Endothelial cell of umbilical vein (primary cell): ENCODE results near the gene RTN4R. TPM values are rescaled to one million over a fixed set of nuclear protein-coding genes. Genes with fewer than 3 reads are reported as not detected.
A peak's percentile ranks its signal among the peaks of the same experiment; 100 is the strongest.

Source experiments
- BruUV-seq: library from RNA; stranded (reverse); fragments of 400-500 nt; replicated peaks from 2 replicates; lab custom pipeline; 2021; lab: Mats Ljungman, UMichigan
- CTCF ChIA-PET: fragments of 300-600, 350-600 bp; sonication (Branson Sonifier 250); formaldehyde crosslinking; loops from one replicate; lab custom pipeline; 2021; ENCODE audit warnings: antibody characterized with exemption, inconsistent platforms; lab: Charles Lee
- POLR2A ChIA-PET: fragments of 300-600, 350-600 bp; sonication (Branson Sonifier 250); formaldehyde crosslinking; loops from one replicate; lab custom pipeline; 2021; ENCODE audit warnings: antibody characterized with exemption, inconsistent platforms; lab: Charles Lee
- DNase-seq: peaks from one replicate; pipeline ENCODE4 v3.0.0-alpha.2; 2011; ENCODE audit warnings: low read depth, low spot score
- FAIRE-seq: peaks from 2 replicates; lab custom pipeline; 2011; peaks lifted over from hg19 to GRCh38; lab: Jason Lieb, UNC
- H2AFZ ChIP-seq: 2 replicates; pipeline ENCODE4 v1.6.0; 2012; ENCODE audit warnings: low read depth, low read length, control low read depth, inconsistent platforms
- H3K27ac ChIP-seq: 2 replicates; pipeline ENCODE4 v1.5.1; 2011; ENCODE audit warnings: low read depth, mild to moderate bottlenecking, control low read depth, low read length, moderate library complexity; ENCODE audit not compliant: insufficient read depth
- H3K27me3 ChIP-seq, 2 experiments: 2 replicates each; pipeline versions ENCODE4 v1.6.0 to v1.6.1; 2011; ENCODE audit warnings: low read length in 2 of 2, mixed read lengths in 1 of 2; ENCODE audit not compliant: control insufficient read depth in 2 of 2, insufficient read depth in 2 of 2
- H3K36me3 ChIP-seq, 2 experiments: 2 replicates in 1 of 2; 3 replicates in 1 of 2; pipeline ENCODE4 v1.5.1; 2011; ENCODE audit warnings: low read length in 2 of 2, mild to moderate bottlenecking in 1 of 2, moderate library complexity in 1 of 2; ENCODE audit not compliant: control insufficient read depth in 2 of 2, insufficient read depth in 2 of 2; ENCODE audit errors: extremely low read depth in 1 of 2
- H3K4me1 ChIP-seq: 3 replicates; pipeline ENCODE4 v1.5.1; 2011; ENCODE audit warnings: mild to moderate bottlenecking, low read length; ENCODE audit not compliant: control insufficient read depth, insufficient read depth; ENCODE audit errors: extremely low read depth
- H3K4me2 ChIP-seq: 2 replicates; pipeline ENCODE4 v1.6.1; 2011; ENCODE audit warnings: low read length, control low read depth, mixed read lengths; ENCODE audit not compliant: insufficient read depth
- H3K4me3 ChIP-seq, 3 experiments: fragments of 200-600 bp in 1 of 3; sonication (generic), shearing (Covaris generic) in 1 of 3; replicated peaks in 1 of 3; 2 replicates each; pipeline ENCODE4 v1.5.1; 2011 to 2016; ENCODE audit warnings: control low read depth in 3 of 3, low read length in 3 of 3, mild to moderate bottlenecking in 2 of 3, inconsistent platforms in 1 of 3, low read depth in 1 of 3, moderate library complexity in 1 of 3; ENCODE audit not compliant: insufficient read depth in 1 of 3
- H3K79me2 ChIP-seq: 2 replicates; pipeline ENCODE4 v1.6.0; 2012; ENCODE audit warnings: low read length, inconsistent platforms; ENCODE audit not compliant: control insufficient read depth, insufficient read depth
- H3K9ac ChIP-seq: replicated peaks from 2 replicates; pipeline ENCODE3; 2011; ENCODE audit warnings: low read length, control low read depth; ENCODE audit not compliant: insufficient read depth; ENCODE audit errors: extremely low read depth
- H3K9me1 ChIP-seq: replicated peaks from 3 replicates; pipeline ENCODE4 v1.6.0; 2011; ENCODE audit warnings: mild to moderate bottlenecking, low read length; ENCODE audit not compliant: control insufficient read depth, insufficient read depth; ENCODE audit errors: extremely low read depth
- H3K9me3 ChIP-seq: replicated peaks from 2 replicates; pipeline ENCODE4 v1.5.1; 2012; ENCODE audit warnings: low read length, inconsistent platforms; ENCODE audit not compliant: control insufficient read depth, insufficient read depth
- H4K20me1 ChIP-seq: replicated peaks from 2 replicates; pipeline ENCODE3; 2011; ENCODE audit warnings: mild to moderate bottlenecking, low read length; ENCODE audit not compliant: control insufficient read depth, insufficient read depth; ENCODE audit errors: extremely low read depth
- EZH2 ChIP-seq: IDR thresholded peaks from 2 replicates; pipeline ENCODE4 v1.6.1; 2012; ENCODE audit warnings: borderline replicate concordance, low read depth, mild to moderate bottlenecking, moderate library complexity, low read length, inconsistent platforms; ENCODE audit not compliant: severe bottlenecking
- FOS ChIP-seq: IDR thresholded peaks from 2 replicates; pipeline ENCODE4 v1.6.1; 2011; ENCODE audit warnings: mild to moderate bottlenecking, low read length, moderate library complexity, borderline replicate concordance; ENCODE audit not compliant: insufficient read depth
- JUN ChIP-seq: IDR thresholded peaks from 2 replicates; pipeline ENCODE4 v1.6.1; 2011; ENCODE audit warnings: borderline replicate concordance, low read depth; ENCODE audit not compliant: insufficient read length, insufficient read depth
- MYC ChIP-seq: IDR thresholded peaks from one replicate; pipeline ENCODE4 v1.6.1; 2011; ENCODE audit warnings: mild to moderate bottlenecking, low read depth, low read length
- POLR2A ChIP-seq: IDR thresholded peaks from 2 replicates; pipeline ENCODE4 v1.6.1; 2012; ENCODE audit warnings: low read depth, mild to moderate bottlenecking, control low read depth, low read length
- POLR2AphosphoS5 ChIP-seq: IDR thresholded peaks from 2 replicates; pipeline ENCODE4 v1.6.1; 2012; ENCODE audit warnings: low read depth, mild to moderate bottlenecking, control low read depth, low read length, moderate library complexity; ENCODE audit not compliant: insufficient read depth
- dilution Hi-C: fragments of 300-500 bp; cut with MboI; formaldehyde crosslinking; loops from one replicate; pipeline ENCODE4 v1.15.0; 2019; ENCODE audit warnings: low sequenced_read_pairs; ENCODE audit not compliant: extremely low pct_ligation_motif_present
- intact Hi-C: fragments of 100-400 bp; cut with micrococcal nuclease; formaldehyde crosslinking; loops from one replicate; pipeline ENCODE4 v1.10.0; 2022
- polyA plus RNA-seq, 4 experiments: library from polyadenylated mRNA; depleted of rRNA in 3 of 4; stranded (reverse) in 3 of 4; unstranded in 1 of 4; fragments of >200 nt; gene quantifications; 2 replicates each; pipeline versions ENCODE4 v1.2.1 to v1.2.3, GENCODE V29; 2011 to 2012; ENCODE audit warnings: missing spikeins in 1 of 4
- total RNA-seq: library from RNA; stranded (reverse); gene quantifications from 2 replicates; pipeline ENCODE4 v1.2.3, GENCODE V29; 2021
- TF ChIP-seq, protein P1 (sequence below), 2 donors: IDR thresholded peaks; 1 replicate in 1 of 2; 2 replicates in 1 of 2; pipeline ENCODE4 v1.5.1; 2011; ENCODE audit warnings: low read length in 2 of 2, mild to moderate bottlenecking in 2 of 2, moderate library complexity in 2 of 2, control low read depth in 1 of 2, inconsistent platforms in 1 of 2, low read depth in 1 of 2; ENCODE audit not compliant: insufficient read depth in 1 of 2; ENCODE audit errors: extremely low read depth in 1 of 2

The RTN4R gene
- total and polyA plus RNA-seq, 2 donors (not counting 3 experiments of a cell fraction or from before 2014, with no cell fraction given): 1.2 to 2.2 TPM

GRCh38 chr22:20243176-20243536 is 25.0 kb downstream of the RTN4R start:
- H2AFZ ChIP-seq: peak overlapping the region; percentile 13
- FAIRE-seq (no peak), DNase-seq (no peak)
- dilution Hi-C loops: no loop called here
- no peaks in the 10 kb centered on the region for H3K27me3 ChIP-seq
- POLR2A ChIA-PET: no interaction called here
- H3K36me3 ChIP-seq: no peaks in the 10 kb centered on the region
- H4K20me1 ChIP-seq: no peaks in the 10 kb centered on the region
- intact Hi-C loops: no loop called here
- no peak overlapping the region for H3K4me2 ChIP-seq
- H3K4me1 ChIP-seq: peaks cover 11% of the 10 kb centered on the region
- no peaks in the 10 kb centered on the region for H3K9me3 ChIP-seq
- TF ChIP-seq POLR2A: no peak
- TF ChIP-seq POLR2AphosphoS5: no peak
- H3K79me2 ChIP-seq: no peaks in the 10 kb centered on the region
- no TSS peak for BruUV-seq
- no peak overlapping the region for H3K9ac ChIP-seq
- CTCF ChIA-PET: interaction anchor here (1.0 to 1.1 kb wide), 2 partner anchors 26 to 86 kb away, joined by 3 to 4 read pairs; no protein-coding TSS in a partner anchor
- H3K27ac ChIP-seq: no peak overlapping the region
- no peak overlapping the region for H3K4me3 ChIP-seq
- no peaks in the 10 kb centered on the region for H3K9me1 ChIP-seq

GRCh38 chr22:20242393-20243175 is 25.5 kb downstream of the RTN4R start:
- no peaks in the 10 kb centered on the region for H3K9me3 ChIP-seq
- intact Hi-C loops: no loop called here
- H3K36me3 ChIP-seq: no peaks in the 10 kb centered on the region
- no peak overlapping the region for H3K9ac ChIP-seq
- no peak overlapping the region for H2AFZ ChIP-seq
- H3K9me1 ChIP-seq: no peaks in the 10 kb centered on the region
- no peaks in the 10 kb centered on the region for H3K27me3 ChIP-seq
- TF ChIP-seq EZH2 (no peak), POLR2A (no peak), JUN (no peak), MYC (no peak), FOS (no peak), POLR2AphosphoS5 (no peak)
- TF ChIP-seq, protein P1, sequence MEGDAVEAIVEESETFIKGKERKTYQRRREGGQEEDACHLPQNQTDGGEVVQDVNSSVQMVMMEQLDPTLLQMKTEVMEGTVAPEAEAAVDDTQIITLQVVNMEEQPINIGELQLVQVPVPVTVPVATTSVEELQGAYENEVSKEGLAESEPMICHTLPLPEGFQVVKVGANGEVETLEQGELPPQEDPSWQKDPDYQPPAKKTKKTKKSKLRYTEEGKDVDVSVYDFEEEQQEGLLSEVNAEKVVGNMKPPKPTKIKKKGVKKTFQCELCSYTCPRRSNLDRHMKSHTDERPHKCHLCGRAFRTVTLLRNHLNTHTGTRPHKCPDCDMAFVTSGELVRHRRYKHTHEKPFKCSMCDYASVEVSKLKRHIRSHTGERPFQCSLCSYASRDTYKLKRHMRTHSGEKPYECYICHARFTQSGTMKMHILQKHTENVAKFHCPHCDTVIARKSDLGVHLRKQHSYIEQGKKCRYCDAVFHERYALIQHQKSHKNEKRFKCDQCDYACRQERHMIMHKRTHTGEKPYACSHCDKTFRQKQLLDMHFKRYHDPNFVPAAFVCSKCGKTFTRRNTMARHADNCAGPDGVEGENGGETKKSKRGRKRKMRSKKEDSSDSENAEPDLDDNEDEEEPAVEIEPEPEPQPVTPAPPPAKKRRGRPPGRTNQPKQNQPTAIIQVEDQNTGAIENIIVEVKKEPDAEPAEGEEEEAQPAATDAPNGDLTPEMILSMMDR (IDR thresholded peaks at IDR 0.05; ENCODE audit: extremely low read depth in 1 of 2, insufficient read depth in 1 of 2, low read depth in 1 of 2, low read length in 2 of 2): no peak
- H3K4me3 ChIP-seq: no peak overlapping the region
- no peaks in the 10 kb centered on the region for H3K79me2 ChIP-seq
- dilution Hi-C loops: no loop called here
- no peak for DNase-seq
- H4K20me1 ChIP-seq: no peaks in the 10 kb centered on the region
- H3K4me2 ChIP-seq: no peak overlapping the region
- ChIA-PET CTCF (interaction anchor here (1.1 kb wide), 1 partner anchor 26 kb away, joined by 3 read pairs; no protein-coding TSS in a partner anchor), POLR2A (no interaction called here)
- peaks cover 11% of the 10 kb centered on the region for H3K4me1 ChIP-seq
- no peak for FAIRE-seq
- BruUV-seq: no TSS peak
- no peak overlapping the region for H3K27ac ChIP-seq
